HepG2 (cell line): ENCODE data around the gene MRPL14. TPM values are rescaled to one million over a fixed set of nuclear protein-coding genes. Genes with fewer than 3 reads are reported as not detected.

Source experiments
- ADNP ChIP-seq: sonication (generic); formaldehyde crosslinking; IDR thresholded peaks from 2 replicates; pipeline ENCODE4 v1.4.0; 2020; ENCODE audit warnings: missing genetic modification reagents
- ATF5 ChIP-seq: sonication (generic); formaldehyde crosslinking; IDR thresholded peaks from 2 replicates; pipeline ENCODE4 v1.4.0; 2020; ENCODE audit warnings: mild to moderate bottlenecking, low read depth, missing genetic modification reagents
- ATF6 ChIP-seq: sonication (generic); formaldehyde crosslinking; conservative IDR thresholded peaks from 2 replicates; pipeline ENCODE4 v1.4.0; 2020; ENCODE audit warnings: missing genetic modification reagents
- EED ChIP-seq: sonication (generic); formaldehyde crosslinking; IDR thresholded peaks from 2 replicates; pipeline ENCODE4 v1.5.0; 2020; ENCODE audit warnings: mild to moderate bottlenecking, missing genetic modification reagents
- ELK4 ChIP-seq: sonication (generic); formaldehyde crosslinking; IDR thresholded peaks from 2 replicates; pipeline ENCODE4 v1.9.0; 2021; ENCODE audit warnings: missing genetic modification reagents, borderline replicate concordance
- HNRNPLL ChIP-seq: fragments of 200-400 bp; formaldehyde crosslinking; IDR thresholded peaks from 2 replicates; pipeline ENCODE4 v1.6.1; 2017; ENCODE audit warnings: mild to moderate bottlenecking, low read depth, low read length; ENCODE audit not compliant: poor library complexity, severe bottlenecking
- IKZF5 ChIP-seq: IDR thresholded peaks from 2 replicates; pipeline ENCODE4 v1.6.1; 2018; ENCODE audit warnings: missing genetic modification reagents, mild to moderate bottlenecking, missing compliant biosample characterization
- KDM6A ChIP-seq: IDR thresholded peaks from 2 replicates; pipeline ENCODE4 v1.6.1; 2016; ENCODE audit warnings: low read depth
- MEIS2 ChIP-seq: sonication (generic); formaldehyde crosslinking; IDR thresholded peaks from 2 replicates; pipeline ENCODE4 v1.9.0; 2021; ENCODE audit warnings: mild to moderate bottlenecking, missing genetic modification reagents
- NFKBIZ ChIP-seq: IDR thresholded peaks from 2 replicates; pipeline ENCODE4 v1.6.1; 2018; ENCODE audit warnings: missing genetic modification reagents, missing compliant biosample characterization
- NONO ChIP-seq, 2 experiments: fragments of 450-650 bp in 1 of 2; sonication (generic) in 1 of 2; formaldehyde crosslinking in 1 of 2; IDR thresholded peaks in 1 of 2; conservative IDR thresholded peaks in 1 of 2; 2 replicates each; pipeline versions ENCODE4 v1.6.1 to v1.8.0; 2017 to 2022; ENCODE audit warnings: mild to moderate bottlenecking in 1 of 2, missing genetic modification reagents in 1 of 2, moderate library complexity in 1 of 2
- TBX3 ChIP-seq: fragments of 450-650 bp; IDR thresholded peaks from 2 replicates; pipeline ENCODE4 v1.6.1; 2017; ENCODE audit warnings: antibody characterized with exemption, mild to moderate bottlenecking, inconsistent platforms, borderline replicate concordance
- ZNF18 ChIP-seq: sonication (generic); formaldehyde crosslinking; IDR thresholded peaks from 2 replicates; pipeline ENCODE4 v1.8.0; 2022; ENCODE audit warnings: mild to moderate bottlenecking, missing genetic modification reagents; ENCODE audit not compliant: insufficient replicate concordance
- ZNF205 ChIP-seq: IDR thresholded peaks from 2 replicates; pipeline ENCODE4 v1.6.1; 2018; ENCODE audit warnings: missing biosample characterization, missing genetic modification reagents
- ZNF232 ChIP-seq: sonication (generic); formaldehyde crosslinking; IDR thresholded peaks from 2 replicates; pipeline ENCODE4 v1.4.0; 2020; ENCODE audit warnings: missing genetic modification reagents, borderline replicate concordance
- ZNF543 ChIP-seq: sonication (generic); formaldehyde crosslinking; IDR thresholded peaks from 2 replicates; pipeline ENCODE4 v1.4.0; 2020; ENCODE audit warnings: mild to moderate bottlenecking, missing genetic modification reagents
- ZNF674 ChIP-seq: sonication (generic); formaldehyde crosslinking; IDR thresholded peaks from 2 replicates; pipeline ENCODE4 v1.5.0; 2020; ENCODE audit warnings: low read depth, mild to moderate bottlenecking, missing genetic modification reagents
- ZNF781 ChIP-seq: sonication (generic); formaldehyde crosslinking; IDR thresholded peaks from 2 replicates; pipeline ENCODE4 v1.5.1; 2020; ENCODE audit warnings: borderline replicate concordance, mild to moderate bottlenecking, missing genetic modification reagents; ENCODE audit errors: not compliant biosample characterization
- polyA plus RNA-seq, 8 experiments: library from polyadenylated mRNA; depleted of rRNA in 3 of 8; stranded (reverse) in 7 of 8; unstranded in 1 of 8; fragments of >200 nt; fragmentation: Illumina TruSeq in 4 of 8; extraction: Trizol in 4 of 8; gene quantifications; 2 replicates each; pipeline versions ENCODE4 v1.2.1 to v1.2.3, GENCODE V29; 2011 to 2016; ENCODE audit warnings: low read depth in 4 of 8, missing spikeins in 1 of 8, mixed read lengths in 1 of 8; ENCODE audit not compliant: insufficient read depth in 1 of 8
- total RNA-seq, 5 experiments: library from RNA; depleted of rRNA; stranded (reverse); fragments of >200 nt; fragmentation: Illumina TruSeq; extraction: Trizol; gene quantifications; 2 replicates each; pipeline ENCODE4 v1.2.3, GENCODE V29; 2016; ENCODE audit warnings: low read depth in 1 of 5

The MRPL14 gene
- total and polyA plus RNA-seq, 2 of the 13 experiments (the other 11 are each of a cell fraction or from before 2014, with no cell fraction given): 157 to 178 TPM

- no peak for TF ChIP-seq ZNF18 (CRISPR knock-in tag)
- TF ChIP-seq ZNF543 (CRISPR knock-in tag): no peak
- 0 out of 2 replicates have a peak, but pooled peaks have one; percentile 18 for TF ChIP-seq NFKBIZ (CRISPR knock-in tag)
- no peak for TF ChIP-seq MEIS2 (CRISPR knock-in tag)
- no peak for TF ChIP-seq ELK4 (CRISPR knock-in tag)
- TF ChIP-seq NONO (IDR thresholded peaks at IDR 0.05): no peak
- no peak for TF ChIP-seq NONO (CRISPR knock-in tag; conservative IDR thresholded peaks at IDR 0.05)
- no peak for TF ChIP-seq EED (CRISPR knock-in tag)
- TF ChIP-seq ZNF781: no peak
- no peak for TF ChIP-seq ZNF674 (CRISPR knock-in tag)
- TF ChIP-seq ZNF232 (CRISPR knock-in tag): peak; percentile 5; the same call in 1 of the 2 replicates
- TF ChIP-seq IKZF5: 0 out of 2 replicates have a peak, but pooled peaks have one; percentile 28
- TF ChIP-seq TBX3: no peak
- TF ChIP-seq KDM6A (CRISPR knock-in tag): no peak
- TF ChIP-seq ATF5 (CRISPR knock-in tag): no peak
- TF ChIP-seq ADNP (CRISPR knock-in tag): no peak
- TF ChIP-seq HNRNPLL: peak; percentile 64
- 0 out of 2 replicates have a peak, but pooled peaks have one; percentile 64 for TF ChIP-seq ZNF205
- TF ChIP-seq ATF6 (CRISPR knock-in tag): no peak
Measured at GRCh38 chr6:44126320-44127149, 717 bp downstream of the MRPL14 start (continued).
